HG03175 (cell line): ENCODE data around the gene USF2.

Experiments used
- ATAC-seq: cut with Tn5 transposase; IDR thresholded peaks from one replicate; pipeline ENCODE4 v1.9.1; 2021; ENCODE audit warnings: mild to moderate bottlenecking, moderate library complexity; ENCODE audit not compliant: unreplicated experiment

USF2 gene

GRCh38 chr19:35265126-35265899, 3.4 kb upstream of the USF2 start:
- no peak for ATAC-seq

GRCh38 chr19:35265900-35266519, 2.8 kb upstream of the USF2 start:
- no peak for ATAC-seq

- ATAC-seq = no peak
Observed at GRCh38 chr19:35266520-35267352, 2.0 kb upstream of the USF2 start.

- ATAC-seq = no peak
Observed at GRCh38 chr19:35267353-35267817, 1.4 kb upstream of the USF2 start.

- peak; percentile 46 for ATAC-seq
Observed at GRCh38 chr19:35267818-35268535, 785 bp upstream of the USF2 start.

- ATAC-seq = peak; percentile 55
Observed at GRCh38 chr19:35269438-35270117, 816 bp downstream of the USF2 start.

- ATAC-seq = no peak
Observed at GRCh38 chr19:35270381-35270811, 1.6 kb downstream of the USF2 start.

- ATAC-seq = no peak
Observed at GRCh38 chr19:35271546-35271945, 2.8 kb downstream of the USF2 start.

GRCh38 chr19:35272122-35272719, 3.5 kb downstream of the USF2 start:
- ATAC-seq = no peak

- ATAC-seq = no peak
Observed at GRCh38 chr19:35272954-35273649, 4.3 kb downstream of the USF2 start.

- no peak for ATAC-seq
Observed at GRCh38 chr19:35273686-35274259, 5.0 kb downstream of the USF2 start.

GRCh38 chr19:35274323-35274722, 5.6 kb downstream of the USF2 start:
- ATAC-seq = no peak

- no peak for ATAC-seq
Observed at GRCh38 chr19:35276706-35277281, 8.0 kb downstream of the USF2 start.

- no peak for ATAC-seq
Observed at GRCh38 chr19:35278578-35279284, 10.0 kb downstream of the USF2 start.

GRCh38 chr19:35279374-35279773, 10.6 kb downstream of the USF2 start:
- no peak for ATAC-seq

- ATAC-seq = no peak
Observed at GRCh38 chr19:35279985-35280821, 11.4 kb downstream of the USF2 start.

GRCh38 chr19:35281303-35281702, 12.5 kb downstream of the USF2 start:
- ATAC-seq = no peak
